RWPE2 (cell line): ENCODE measurements around the gene DISP2.

Source experiments
- ATAC-seq: fragments of 200-7000 bp; cut with Tn5 transposase; 3 replicates; pipeline ENCODE4 v1.9.1; 2021; ENCODE audit warnings: low read depth
- DNase-seq: peaks from one replicate; pipeline ENCODE4 v3.0.0-alpha.2; 2020; ENCODE audit warnings: low spot score
- H3K27ac ChIP-seq: fragments of 450-650 bp; 2 replicates; pipeline ENCODE4 v1.5.1; 2017; ENCODE audit warnings: mild to moderate bottlenecking; ENCODE audit not compliant: poor library complexity, severe bottlenecking
- H3K27me3 ChIP-seq: fragments of 250-450 bp; sonication (Bioruptor Pico); 2 replicates; pipeline ENCODE4 v1.5.1; 2021; ENCODE audit warnings: mild to moderate bottlenecking, moderate library complexity; ENCODE audit not compliant: insufficient read depth, poor library complexity, severe bottlenecking
- H3K36me3 ChIP-seq: fragments of 250-450 bp; sonication (Bioruptor Pico); 2 replicates; pipeline ENCODE4 v1.5.1; 2020; ENCODE audit warnings: low read depth, mild to moderate bottlenecking, moderate library complexity
- H3K4me1 ChIP-seq: fragments of 250-450 bp; sonication (Bioruptor Pico); 2 replicates; pipeline ENCODE4 v1.5.1; 2021; ENCODE audit warnings: mild to moderate bottlenecking, moderate library complexity; ENCODE audit not compliant: insufficient read depth, poor library complexity, severe bottlenecking
- H3K4me3 ChIP-seq: fragments of 250-450 bp; sonication (Bioruptor Pico); 2 replicates; pipeline ENCODE4 v1.5.1; 2021; ENCODE audit warnings: mild to moderate bottlenecking, moderate library complexity; ENCODE audit not compliant: severe bottlenecking
- H3K9me3 ChIP-seq: fragments of 250-450 bp; sonication (Bioruptor Pico); 2 replicates; pipeline ENCODE4 v1.5.1; 2021; ENCODE audit warnings: mild to moderate bottlenecking, moderate library complexity; ENCODE audit not compliant: severe bottlenecking
- CTCF ChIP-seq: fragments of 450-650 bp; IDR thresholded peaks from one replicate; pipeline ENCODE4 v1.5.1; 2017; ENCODE audit warnings: mild to moderate bottlenecking, moderate library complexity; ENCODE audit not compliant: poor library complexity, severe bottlenecking

Gene DISP2

GRCh38 chr15:40347559-40348473, 10.2 kb upstream of the DISP2 start:
- no peaks in the 10 kb centered on the region for H3K27me3 ChIP-seq
- H3K4me1 ChIP-seq = peaks cover 21% of the 10 kb centered on the region
- no peaks in the 10 kb centered on the region for H3K36me3 ChIP-seq
- TF ChIP-seq CTCF = no peak
- DNase-seq (no peak), ATAC-seq (no peak)
- H3K9me3 ChIP-seq = no peaks in the 10 kb centered on the region
- H3K4me3 ChIP-seq = no peak overlapping the region
- no peak overlapping the region for H3K27ac ChIP-seq

- Histone ChIP-seq H3K27me3 (no peaks in the 10 kb centered on the region), H3K4me3 (no peak overlapping the region), H3K36me3 (no peaks in the 10 kb centered on the region), H3K4me1 (peaks cover 14% of the 10 kb centered on the region), H3K9me3 (no peaks in the 10 kb centered on the region), H3K27ac (no peak overlapping the region)
- no peak for DNase-seq
- no peak for ATAC-seq
- TF ChIP-seq CTCF = no peak
These were observed 9.5 kb upstream of the DISP2 start for GRCh38 chr15:40348474-40348870.

GRCh38 chr15:40349163-40349562, 8.9 kb upstream of the DISP2 start:
- peaks cover 7% of the 10 kb centered on the region for H3K4me1 ChIP-seq
- no peaks in the 10 kb centered on the region for H3K27me3 ChIP-seq
- H3K27ac ChIP-seq = no peak overlapping the region
- H3K9me3 ChIP-seq = no peaks in the 10 kb centered on the region
- no peak for TF ChIP-seq CTCF
- DNase-seq = no peak
- no peak overlapping the region for H3K4me3 ChIP-seq
- ATAC-seq = no peak
- H3K36me3 ChIP-seq = no peaks in the 10 kb centered on the region

GRCh38 chr15:40352281-40352901, 5.6 kb upstream of the DISP2 start:
- DNase-seq = no peak
- H3K36me3 ChIP-seq = no peaks in the 10 kb centered on the region
- no peaks in the 10 kb centered on the region for H3K4me1 ChIP-seq
- ATAC-seq = no peak
- H3K4me3 ChIP-seq = no peak overlapping the region
- no peak overlapping the region for H3K27ac ChIP-seq
- TF ChIP-seq CTCF = no peak
- H3K27me3 ChIP-seq = no peaks in the 10 kb centered on the region
- no peaks in the 10 kb centered on the region for H3K9me3 ChIP-seq

- DNase-seq (no peak), ATAC-seq (no peak)
- H3K27me3 ChIP-seq = no peaks in the 10 kb centered on the region
- TF ChIP-seq CTCF = no peak
- H3K9me3 ChIP-seq = no peaks in the 10 kb centered on the region
- no peak overlapping the region for H3K27ac ChIP-seq
- H3K4me3 ChIP-seq = no peak overlapping the region
- no peaks in the 10 kb centered on the region for H3K36me3 ChIP-seq
- H3K4me1 ChIP-seq = peaks cover 2% of the 10 kb centered on the region
These were observed 4.3 kb upstream of the DISP2 start for GRCh38 chr15:40353697-40354096.
